NK-92 (cell line): ENCODE measurements around the gene XRCC4.
"Not testable (repeated sequence)": the region's sequence is repeated elsewhere in the genome, so short reads cannot be mapped to it uniquely, and the experiment has no call there.

Experiments used
- DNase-seq: peaks from one replicate; lab custom pipeline; 2025; ENCODE audit not compliant: unreplicated experiment; lab: John Stamatoyannopoulos, UW

XRCC4 gene

DNA sequence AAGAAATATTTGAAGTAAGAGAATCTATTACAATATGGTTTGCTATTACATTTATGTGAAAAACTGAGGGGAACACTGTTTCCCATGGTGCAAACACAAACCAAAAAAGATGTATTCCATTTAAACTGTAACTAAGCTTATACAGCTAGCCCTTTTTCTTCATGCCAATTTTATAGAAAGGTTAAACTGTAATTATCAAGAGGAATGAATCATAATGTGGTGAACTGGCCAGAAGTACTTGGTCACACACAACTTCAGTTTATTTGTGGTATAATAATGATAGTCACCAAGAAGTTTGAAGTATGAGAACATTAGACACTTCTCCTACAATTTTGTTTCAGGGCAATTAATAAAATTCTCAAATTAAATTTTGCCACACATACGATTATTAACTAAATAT is 177.9 kb downstream of the XRCC4 start:
- DNase-seq, result no peak

DNA sequence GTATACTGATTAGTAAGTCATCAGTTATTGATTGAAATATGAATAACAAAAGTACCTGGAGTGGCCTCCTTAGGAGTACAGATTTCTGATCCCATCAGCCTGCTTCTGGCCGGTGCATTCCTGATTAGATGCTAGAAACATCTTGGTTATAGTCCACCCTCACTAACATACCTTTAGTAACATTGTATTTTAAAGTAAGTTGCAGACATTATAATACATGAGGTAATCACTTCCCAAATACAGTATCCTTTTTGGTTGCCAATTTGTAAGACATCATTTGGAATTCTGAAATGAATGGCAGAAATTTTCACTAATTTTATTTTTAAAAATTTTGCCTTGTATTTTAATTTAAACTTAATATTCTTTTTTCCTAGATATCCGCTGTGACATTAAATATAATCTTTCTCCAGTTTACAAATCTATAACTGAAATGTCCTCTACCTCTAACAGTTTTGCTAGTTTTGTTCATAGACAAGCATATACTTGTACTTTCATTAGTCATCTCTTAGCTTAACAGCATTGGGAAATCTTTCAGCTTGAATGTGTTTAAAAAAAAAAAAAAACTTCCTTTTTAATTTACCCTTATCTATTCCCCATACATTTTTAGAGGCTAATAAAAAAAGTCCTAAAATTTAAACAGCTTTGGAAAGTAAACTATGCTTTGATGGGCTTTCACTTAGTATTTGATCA is 178.9 kb downstream of the XRCC4 start:
- no peak for DNase-seq

DNA sequence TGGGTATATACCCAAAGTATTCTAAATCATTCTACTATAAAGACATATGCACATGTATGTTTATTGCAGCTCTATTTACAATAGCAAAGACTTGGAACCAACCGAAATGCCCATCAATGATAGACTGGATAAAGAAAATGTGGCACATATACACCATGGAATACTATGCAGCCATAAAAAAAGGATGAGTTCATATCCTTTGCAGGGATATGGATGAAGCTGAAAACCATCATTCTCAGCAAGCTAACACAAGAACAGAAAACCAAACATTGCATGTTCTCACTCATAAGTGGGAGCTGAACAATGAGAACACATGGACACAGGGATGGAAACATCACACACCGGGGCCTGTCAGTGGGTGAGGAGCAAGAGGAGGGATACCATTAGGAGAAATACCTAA is 180.3 kb downstream of the XRCC4 start:
- not testable (repeated sequence) for DNase-seq

DNA sequence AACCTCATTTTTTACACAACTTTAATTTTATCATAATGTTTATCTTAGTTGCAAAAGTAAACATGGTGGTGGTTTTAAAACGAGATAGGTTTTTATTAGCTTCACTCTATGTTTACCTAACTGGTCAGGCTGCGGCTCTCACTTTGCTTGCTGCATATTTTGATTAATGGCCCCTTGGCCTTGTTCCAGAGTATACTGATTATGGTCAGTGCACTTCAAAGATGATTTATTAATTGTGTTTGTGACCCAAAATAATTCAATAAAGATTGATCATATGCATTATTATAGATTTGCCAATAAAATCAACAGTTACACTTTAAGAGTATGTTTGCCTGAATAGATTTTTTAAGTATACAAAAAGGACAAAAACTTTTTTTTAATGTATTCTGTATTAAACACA is 188.0 kb downstream of the XRCC4 start:
- no peak for DNase-seq

DNA sequence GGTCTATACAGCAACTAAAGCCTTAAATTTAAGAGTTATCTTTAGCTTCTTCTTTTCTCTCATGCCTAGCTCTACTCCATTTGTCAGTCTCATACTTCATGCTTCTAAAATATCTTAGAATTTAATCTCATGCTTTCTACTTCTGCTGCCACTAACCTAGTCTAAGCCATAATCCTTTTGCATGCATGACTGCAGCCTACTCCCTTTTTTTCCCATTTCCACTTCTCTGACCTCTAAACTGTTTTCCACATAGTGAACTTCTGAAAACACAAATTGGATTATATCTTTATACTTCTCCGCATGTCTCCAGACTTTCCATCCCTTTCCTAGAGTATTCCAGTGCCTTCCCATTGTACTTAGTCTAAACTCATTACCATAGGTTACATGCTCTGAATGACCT is 193.0 kb downstream of the XRCC4 start:
- DNase-seq, result no peak

DNA sequence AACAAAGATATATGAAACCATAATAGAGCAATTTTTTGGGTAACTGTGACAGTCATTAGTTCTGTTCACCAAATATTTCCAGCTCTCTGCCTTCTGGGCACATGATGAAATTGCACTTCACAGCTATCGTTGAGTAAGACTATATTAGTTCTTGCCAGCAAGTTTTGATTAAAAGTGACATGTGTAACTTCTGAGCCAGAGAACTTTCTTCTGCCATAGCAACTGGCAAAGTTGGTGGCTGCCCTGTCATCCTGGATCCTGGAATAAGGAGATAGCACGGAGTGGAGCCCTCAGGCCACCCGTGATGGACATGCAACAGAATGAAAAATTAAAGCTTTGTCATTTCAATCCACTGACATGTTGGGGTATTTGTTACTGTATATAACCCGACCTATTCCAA is 199.8 kb downstream of the XRCC4 start:
- DNase-seq, result no peak

DNA sequence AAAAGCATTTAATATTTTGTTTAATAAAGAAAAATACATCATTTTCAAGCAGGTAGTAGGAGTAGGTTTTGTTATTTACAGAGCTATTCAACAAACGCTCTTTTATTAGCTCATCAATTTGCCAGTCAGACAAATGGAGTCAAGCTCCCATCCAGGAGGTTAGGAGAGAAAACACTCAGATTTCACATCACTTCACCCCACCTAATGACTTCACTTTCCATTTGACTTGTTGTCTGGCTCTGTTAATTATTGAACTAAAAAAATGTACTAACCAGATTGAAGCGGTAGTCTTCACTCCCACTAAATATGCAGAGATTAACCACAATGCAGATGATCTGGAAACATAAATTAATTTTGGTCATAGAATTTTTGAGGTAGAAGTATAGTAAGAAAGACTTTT is 200.6 kb downstream of the XRCC4 start:
- DNase-seq, result no peak

DNA sequence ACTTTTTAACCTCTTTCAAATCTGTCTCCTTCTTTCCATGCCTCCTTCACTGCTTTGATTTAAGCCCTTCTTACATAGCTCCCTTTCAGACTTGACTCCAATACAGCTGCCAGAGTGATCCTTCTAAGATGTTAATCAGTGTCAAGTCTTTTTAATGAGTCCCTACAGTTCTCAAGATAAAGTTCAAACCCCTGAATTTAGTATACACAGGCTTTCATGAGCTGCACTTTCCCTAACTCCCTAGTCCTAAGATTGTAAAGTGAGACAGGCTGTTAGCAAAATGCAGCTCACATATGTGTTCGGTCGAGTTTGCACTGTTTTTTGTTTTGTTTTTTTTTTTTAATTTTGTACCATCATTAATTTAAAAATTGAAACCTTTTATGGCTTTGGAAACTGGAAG is 203.8 kb downstream of the XRCC4 start:
- no peak for DNase-seq

- DNase-seq, result no peak
Observed at GRCh38 chr5:83281658-83282057, 204.3 kb downstream of the XRCC4 start.

DNA sequence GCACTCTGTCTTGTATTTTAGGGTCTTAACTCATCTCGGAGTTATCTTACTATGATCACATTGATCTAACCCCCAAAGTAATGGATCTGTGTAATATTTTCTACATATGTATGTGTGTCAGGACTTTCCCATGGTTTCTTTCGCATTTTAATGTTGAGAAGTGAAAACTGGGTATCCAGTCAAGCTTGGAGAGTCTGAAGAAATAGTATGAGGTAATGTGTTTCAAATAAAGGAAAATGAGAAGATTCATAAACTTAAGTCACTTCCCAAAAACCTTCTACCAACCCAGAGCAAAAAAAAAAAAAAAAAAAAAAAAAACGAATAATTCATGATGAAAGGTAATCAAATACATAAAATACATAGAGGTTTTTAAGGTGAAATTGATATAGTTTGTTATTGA is 206.4 kb downstream of the XRCC4 start:
- DNase-seq, result no peak

- no peak for DNase-seq
Observed at GRCh38 chr5:83285661-83286398, 208.5 kb downstream of the XRCC4 start.

GRCh38 chr5:83294246-83294645 is 216.9 kb downstream of the XRCC4 start:
- DNase-seq, result no peak

DNA sequence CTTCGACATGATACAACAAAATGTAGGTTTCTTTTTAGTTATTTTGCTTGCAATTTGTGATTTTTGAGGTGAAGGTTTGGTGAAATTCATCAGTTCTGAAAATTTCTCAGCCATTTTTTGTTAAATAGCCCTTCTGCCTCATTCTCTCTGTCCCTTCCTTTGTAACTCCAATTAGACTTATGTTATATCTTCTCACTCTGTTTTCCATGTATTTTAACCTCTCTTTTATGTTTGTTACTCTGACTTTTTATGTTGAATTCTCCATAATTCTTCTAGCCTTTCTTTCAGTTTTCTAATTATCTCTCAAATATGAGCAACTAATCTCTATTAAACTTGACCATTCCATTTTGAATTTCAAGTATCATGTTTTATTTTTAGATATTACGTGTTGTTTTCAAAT is 222.0 kb downstream of the XRCC4 start:
- DNase-seq, result no peak

DNA sequence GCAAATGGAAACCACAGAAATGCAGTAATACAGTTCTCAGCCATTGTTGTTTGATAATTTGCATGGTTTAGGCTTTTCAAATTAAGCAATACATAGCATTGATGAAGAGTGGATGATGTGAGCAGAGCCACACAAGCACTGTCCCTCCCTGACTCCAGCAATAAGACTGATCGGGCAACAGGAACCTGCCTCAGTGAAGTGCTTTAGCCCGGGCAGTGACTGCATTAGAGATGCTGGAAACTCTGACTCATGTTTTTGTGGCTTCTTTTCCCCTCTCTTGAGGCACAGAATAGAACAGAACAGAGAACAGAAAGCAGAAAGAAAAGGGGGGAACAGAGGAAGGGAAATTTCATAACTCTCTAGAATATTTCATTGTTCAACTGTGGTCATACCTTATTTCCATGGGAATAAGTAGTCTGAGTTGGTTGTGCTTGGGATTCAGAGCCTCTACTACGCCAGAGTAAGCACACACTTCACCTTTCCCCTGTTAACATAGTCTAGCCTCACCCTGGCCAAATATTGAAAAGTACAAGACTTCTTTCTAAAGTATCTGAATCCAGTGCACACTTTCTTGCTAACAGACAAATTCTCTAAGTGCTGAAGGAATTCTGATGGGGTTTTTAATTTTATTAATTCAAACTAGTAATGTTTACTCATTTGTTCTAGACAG is 229.4 kb downstream of the XRCC4 start:
- no peak for DNase-seq

DNA sequence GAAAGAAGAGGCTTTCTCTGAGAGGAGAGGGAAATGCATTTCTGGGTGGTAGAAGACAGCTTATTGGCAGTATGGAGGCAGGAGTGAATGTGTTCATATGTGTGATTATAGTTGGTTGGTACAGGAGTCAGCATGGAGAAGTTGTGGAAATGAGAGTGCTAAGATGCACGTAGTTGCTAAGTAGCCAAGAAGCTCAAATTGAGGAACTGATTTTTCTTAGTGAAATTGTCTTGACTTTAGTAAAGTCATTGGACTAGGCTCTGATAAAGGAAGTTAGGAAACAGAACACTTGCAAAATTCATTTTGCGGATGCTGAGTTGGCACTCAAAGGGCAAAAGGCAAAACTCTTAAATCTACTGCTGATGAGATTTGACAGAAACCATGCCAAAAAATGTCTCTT is 235.3 kb downstream of the XRCC4 start:
- no peak for DNase-seq

- DNase-seq, result no peak
Observed at GRCh38 chr5:83313436-83313835, 236.1 kb downstream of the XRCC4 start.

DNA sequence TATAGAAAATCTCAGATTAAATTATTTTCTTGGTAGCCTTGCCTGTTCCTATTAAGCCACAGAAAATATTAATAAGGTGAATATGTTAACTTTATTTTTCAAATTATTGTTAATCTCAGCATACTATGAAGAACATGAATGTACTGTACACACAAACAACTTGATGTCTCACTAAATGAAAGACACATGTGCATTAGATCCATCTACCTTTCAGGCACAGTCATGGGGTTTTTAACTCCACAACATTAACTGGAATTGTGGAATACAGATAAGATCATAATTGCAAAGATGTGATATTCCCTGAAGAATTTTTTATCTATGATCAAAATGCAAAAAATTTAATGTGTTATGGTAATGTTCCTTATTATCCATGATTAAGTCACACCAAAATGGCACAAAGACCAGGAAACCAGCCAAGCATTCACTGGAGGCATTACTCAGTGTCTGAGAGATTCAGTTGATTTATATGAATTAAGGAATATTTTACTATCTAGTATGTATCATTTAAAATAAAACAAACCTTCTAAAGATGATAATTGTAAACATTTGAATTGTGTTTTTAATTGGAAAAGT is 244.2 kb downstream of the XRCC4 start:
- no peak for DNase-seq

GRCh38 chr5:83322273-83322924 is 245.1 kb downstream of the XRCC4 start:
- DNase-seq, result no peak

- no peak for DNase-seq
Observed at GRCh38 chr5:83323557-83324180, 246.3 kb downstream of the XRCC4 start.

GRCh38 chr5:83331842-83332241 is 254.5 kb downstream of the XRCC4 start:
- no peak for DNase-seq

GRCh38 chr5:83337453-83338035 is 260.2 kb downstream of the XRCC4 start:
- no peak for DNase-seq
